NCI-H2029 treated with DMSO at 0.1 percent for 48 hours (cell line): ENCODE measurements around the gene FRMD6.

Experiments
- DNase-seq: peaks from one replicate; lab custom pipeline; 2025; lab: John Stamatoyannopoulos, UW

Gene FRMD6

DNA sequence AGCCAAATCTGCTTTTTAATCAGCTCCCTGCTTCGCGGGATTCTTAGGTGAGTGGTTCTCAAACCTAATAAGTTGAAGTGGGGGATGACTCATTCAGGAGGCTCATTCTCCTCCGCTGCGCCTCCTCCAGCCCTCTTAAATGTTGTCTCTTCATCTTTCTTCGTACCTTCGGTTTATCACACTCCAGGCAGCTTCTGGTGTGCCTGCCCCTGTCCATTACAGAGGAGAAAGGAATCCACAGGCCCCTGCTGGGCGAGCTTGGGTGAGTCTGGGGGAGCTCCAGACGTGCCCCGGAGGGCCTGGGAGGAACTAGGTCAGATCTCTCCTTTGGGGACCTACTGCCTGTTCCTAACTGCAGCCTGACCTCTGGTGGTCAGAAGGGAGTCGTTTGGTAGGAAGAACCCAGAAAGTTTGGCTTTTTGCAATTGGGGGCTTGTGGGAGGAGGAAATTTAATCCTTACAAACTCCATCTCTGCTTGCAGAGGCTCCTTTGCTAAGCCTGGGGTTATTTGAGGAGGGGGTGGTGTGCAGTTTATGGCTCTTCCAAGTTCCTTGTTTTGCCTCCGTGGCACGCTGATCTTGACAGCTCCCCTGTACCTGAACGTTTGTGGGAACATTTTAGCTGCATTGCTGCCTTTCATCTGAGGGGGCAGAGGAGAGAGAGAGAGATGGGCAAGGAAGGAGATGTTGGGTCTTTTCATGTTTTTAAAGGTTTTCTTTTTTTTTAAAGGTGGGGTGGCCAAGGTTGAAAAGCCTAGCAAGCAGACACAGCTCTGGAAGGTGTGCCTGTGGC, 124.6 kb downstream of the FRMD6 start:
- DNase-seq = no peak

GRCh38 chr14:51780006-51780692, 128.4 kb downstream of the FRMD6 start:
- peak; percentile 68 for DNase-seq
